Measurements from ENCODE around the gene PLIN3. TPM values are rescaled to one million over a fixed set of nuclear protein-coding genes. Genes with fewer than 3 reads are reported as not detected.

Gene PLIN3
- total and polyA plus RNA-seq, 2 of the 4 experiments (the other 2 are of a cell fraction): 147 to 246 TPM

DNA sequence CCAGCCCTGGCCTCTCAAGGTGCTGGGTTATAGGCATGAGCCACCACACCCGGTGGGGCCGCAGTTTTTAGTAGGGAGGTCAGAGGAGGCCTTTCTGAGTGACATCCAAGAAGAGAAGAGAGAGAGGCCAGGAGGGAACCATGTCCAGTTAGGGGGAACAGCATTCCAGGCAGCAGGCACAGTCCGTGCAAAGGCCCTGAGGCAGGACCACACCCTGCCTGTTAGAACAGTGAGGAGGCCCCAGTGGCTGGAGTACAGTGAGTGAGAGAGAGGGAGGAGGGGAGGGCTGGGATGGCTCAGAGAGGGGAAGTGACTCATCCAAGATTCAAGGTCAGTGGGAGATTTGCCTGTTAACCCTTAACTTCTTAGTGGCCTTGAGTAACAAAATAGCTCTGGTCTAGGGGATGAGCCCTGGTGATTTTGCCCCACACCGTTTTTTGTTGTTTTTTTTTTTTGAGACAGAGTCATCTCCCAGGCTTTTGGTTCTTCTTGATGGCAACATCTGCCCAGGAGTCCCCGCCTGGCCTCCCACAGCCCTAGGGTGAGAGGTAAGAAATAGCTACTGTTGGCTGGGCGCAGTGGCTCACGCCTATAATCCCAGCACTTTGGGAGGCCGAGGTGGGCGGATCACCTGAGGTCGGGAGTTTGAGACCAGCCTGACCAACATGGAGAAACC lies 2.7 kb upstream of the PLIN3 start:
- in situ Hi-C loops (cut with MboI; ENCODE audit: low sequenced_read_pairs): loop anchor here (5.0 kb wide), 2 partner anchors 42 to 162 kb away; no protein-coding TSS in a partner anchor
- H3K4ac ChIP-seq (ENCODE audit: low read depth, low read length): peak overlapping the region; percentile 81
- BruUV-seq (replicated peaks): no TSS peak
- H3K14ac ChIP-seq (replicated peaks; ENCODE audit: low read depth, low read length): peak overlapping the region; percentile 65
- H2AK9ac ChIP-seq (replicated peaks; ENCODE audit: low read depth, low read length, poor library complexity): peak overlapping the region; percentile 93
- peak overlapping the region; percentile 65 for H2BK20ac ChIP-seq (ENCODE audit: low read depth, low read length)
- H3K4me2 ChIP-seq (ENCODE audit: low read depth, low read length): no peak overlapping the region
- POLR2A ChIA-PET (ENCODE audit: unreplicated experiment): interaction anchor here (0.6 to 1.5 kb wide), 3 partner anchors 11 to 151 kb away, joined by 3 to 10 read pairs (median 3); no protein-coding TSS in a partner anchor
- WGBS, 2 experiments (ENCODE audit: extremely low coverage in 2 of 2, insufficient read length in 1 of 2): 42% methylated on average over 2 of the region's 10 CpGs; no CpG with 5 or more reads in 1 of the 2 experiments
- peak overlapping the region; percentile 83 for H2AFZ ChIP-seq (replicated peaks; ENCODE audit: low read length, poor library complexity)
- H3K27ac ChIP-seq (ENCODE audit: insufficient read depth, low read length): peak overlapping the region; percentile 69
- H2BK15ac ChIP-seq (ENCODE audit: low read depth, low read length): peak overlapping the region; percentile 88; the same call in 2 of the 3 replicates
- no peaks in the 10 kb centered on the region for H3K36me3 ChIP-seq (ENCODE audit: control insufficient read depth, insufficient read depth, low read length)
- no peaks in the 10 kb centered on the region for H3K4me1 ChIP-seq (ENCODE audit: control insufficient read depth, insufficient read depth, low read length)
- H3K4me3 ChIP-seq (ENCODE audit: insufficient read depth, low read depth, low read length): no peak overlapping the region
- peaks cover 13% of the 10 kb centered on the region for H4K20me1 ChIP-seq (ENCODE audit: insufficient read depth, low read length)
- no peak overlapping the region for H3K56ac ChIP-seq (ENCODE audit: extremely low read depth, insufficient read depth, low read length)
- intact Hi-C loops (cut with micrococcal nuclease): no loop called here
- H3K18ac ChIP-seq (ENCODE audit: low read depth, low read length): peak overlapping the region; percentile 7
- TF ChIP-seq FOS (IDR thresholded peaks at IDR 0.05; ENCODE audit: low read depth, low read length) (peak; percentile 94), BHLHE40 (IDR thresholded peaks at IDR 0.05; ENCODE audit: low read depth, low read length) (peak; percentile 7; the same call in 1 of the 2 replicates), MAZ (IDR thresholded peaks at IDR 0.05; ENCODE audit: borderline replicate concordance, low read depth, low read length) (peak; percentile 77), NFE2L2 (IDR thresholded peaks at IDR 0.05; ENCODE audit: low read depth, low read length) (no peak), MXI1 (IDR thresholded peaks at IDR 0.05; ENCODE audit: borderline replicate concordance, low read depth, low read length) (no peak), MAFK (IDR thresholded peaks at IDR 0.05; ENCODE audit: low read depth, low read length) (no peak), CHD1 (IDR thresholded peaks at IDR 0.05; ENCODE audit: low read depth, low read length) (no peak), RCOR1 (IDR thresholded peaks at IDR 0.05; ENCODE audit: insufficient replicate concordance, low read length) (peak; percentile 96)
- TF ChIP-seq, protein P1, sequence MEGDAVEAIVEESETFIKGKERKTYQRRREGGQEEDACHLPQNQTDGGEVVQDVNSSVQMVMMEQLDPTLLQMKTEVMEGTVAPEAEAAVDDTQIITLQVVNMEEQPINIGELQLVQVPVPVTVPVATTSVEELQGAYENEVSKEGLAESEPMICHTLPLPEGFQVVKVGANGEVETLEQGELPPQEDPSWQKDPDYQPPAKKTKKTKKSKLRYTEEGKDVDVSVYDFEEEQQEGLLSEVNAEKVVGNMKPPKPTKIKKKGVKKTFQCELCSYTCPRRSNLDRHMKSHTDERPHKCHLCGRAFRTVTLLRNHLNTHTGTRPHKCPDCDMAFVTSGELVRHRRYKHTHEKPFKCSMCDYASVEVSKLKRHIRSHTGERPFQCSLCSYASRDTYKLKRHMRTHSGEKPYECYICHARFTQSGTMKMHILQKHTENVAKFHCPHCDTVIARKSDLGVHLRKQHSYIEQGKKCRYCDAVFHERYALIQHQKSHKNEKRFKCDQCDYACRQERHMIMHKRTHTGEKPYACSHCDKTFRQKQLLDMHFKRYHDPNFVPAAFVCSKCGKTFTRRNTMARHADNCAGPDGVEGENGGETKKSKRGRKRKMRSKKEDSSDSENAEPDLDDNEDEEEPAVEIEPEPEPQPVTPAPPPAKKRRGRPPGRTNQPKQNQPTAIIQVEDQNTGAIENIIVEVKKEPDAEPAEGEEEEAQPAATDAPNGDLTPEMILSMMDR (conservative IDR thresholded peaks at IDR 0.05; ENCODE audit: low read depth, low read length): no peak
- ATAC-seq (ENCODE audit: low read depth) (peak; percentile 62), DNase-seq (peak; percentile 92)
- no peaks in the 10 kb centered on the region for H3K27me3 ChIP-seq (ENCODE audit: control insufficient read depth, insufficient read depth, low read length)
- H4K91ac ChIP-seq (ENCODE audit: insufficient read depth, low read depth, low read length): peak overlapping the region; percentile 91
- CTCF ChIA-PET: interaction anchor here (0.7 kb wide), 1 partner anchor 41 kb away, joined by 4 read pairs; no protein-coding TSS in a partner anchor
- dilution Hi-C loops (cut with HindIII; ENCODE audit: low sequenced_read_pairs, unreplicated experiment): no loop called here
- H3K23ac ChIP-seq (ENCODE audit: low read depth, low read length): 0 out of 2 replicates have a peak overlapping the region, but pooled peaks have one; percentile 26
- H2BK120ac ChIP-seq (ENCODE audit: low read depth, low read length): peak overlapping the region; percentile 82
- no peak overlapping the region for H3K9ac ChIP-seq (ENCODE audit: low read depth, low read length)
- H3K9me3 ChIP-seq (ENCODE audit: control insufficient read depth, insufficient read depth, low read length): no peaks in the 10 kb centered on the region
- H3K9me1 ChIP-seq (ENCODE audit: insufficient read depth, low read length): peaks cover 6% of the 10 kb centered on the region; the same call in 1 of the 2 replicates
- H3K79me1 ChIP-seq (ENCODE audit: low read depth in 1 of 2, low read length in 2 of 2): peaks cover 6 to 30% of the 10 kb centered on the region in 2 experiments; a peak in 3 of 4 replicates
- H2AK5ac ChIP-seq (ENCODE audit: low read depth, low read length): peak overlapping the region; percentile 84
- peak overlapping the region; percentile 31 for H4K5ac ChIP-seq (ENCODE audit: low read depth, low read length)
- peak overlapping the region; percentile 74 for H2BK5ac ChIP-seq (ENCODE audit: low read depth, low read length, poor library complexity, severe bottlenecking)
- H4K8ac ChIP-seq (ENCODE audit: low read depth in 2 of 2, low read length in 2 of 2): peak overlapping the region; percentile 1 to 74; a peak in 2 of 4 replicates

All from IMR-90 (cell line).